Measurements from ENCODE around the gene CERS6. TPM values are rescaled to one million over a fixed set of nuclear protein-coding genes. Genes with fewer than 3 reads are reported as not detected.
"Not testable (repeated sequence)": the region's sequence is repeated elsewhere in the genome, so short reads cannot be mapped to it uniquely, and the experiment has no call there.

Gene CERS6
- polyA plus RNA-seq, 4 donors: 41.8 to 50.6 (median 47.4) TPM

DNA sequence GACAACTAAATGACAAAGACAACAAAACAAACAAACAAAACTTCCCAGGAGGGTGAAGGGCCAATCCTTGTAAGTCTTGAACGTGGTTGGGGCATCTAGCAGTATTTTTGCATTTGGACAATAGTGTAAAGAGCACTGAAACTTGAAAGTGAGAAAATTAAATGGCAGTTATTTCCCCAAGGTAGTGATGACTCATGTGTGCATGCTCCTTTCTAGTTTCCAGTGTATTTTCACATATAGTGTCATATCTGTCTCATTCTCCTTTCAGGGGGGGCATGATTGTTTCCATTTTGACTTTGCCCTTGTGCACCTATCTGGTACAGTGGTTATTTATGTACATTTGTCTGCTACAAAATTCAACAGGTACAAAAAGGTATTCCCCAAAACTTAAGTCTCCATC is 39.5 kb downstream of the CERS6 start:
- no peak for DNase-seq (ENCODE audit: low read depth in 4 of 4, low spot score in 2 of 4)

DNA sequence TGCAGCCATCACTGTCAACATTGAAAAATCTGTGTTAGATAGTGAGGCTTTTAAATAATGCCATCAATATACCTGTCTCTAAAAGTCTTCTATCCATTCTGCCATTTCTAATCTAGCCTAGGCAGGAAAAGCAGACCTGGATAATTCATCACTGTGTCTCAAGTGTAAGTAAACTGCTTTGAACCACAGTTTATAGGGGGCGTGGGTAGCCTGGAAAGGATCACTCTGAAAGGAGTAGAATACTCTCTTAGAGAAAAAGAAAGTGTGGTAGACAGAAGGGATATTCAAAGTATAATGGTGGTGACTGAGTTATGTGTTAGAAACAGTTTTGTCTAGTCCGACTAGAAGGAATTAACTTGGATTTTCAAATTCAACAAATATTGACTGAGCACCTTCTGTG is 40.8 kb downstream of the CERS6 start:
- DNase-seq (ENCODE audit: low read depth in 4 of 4, low spot score in 2 of 4): no peak

DNA sequence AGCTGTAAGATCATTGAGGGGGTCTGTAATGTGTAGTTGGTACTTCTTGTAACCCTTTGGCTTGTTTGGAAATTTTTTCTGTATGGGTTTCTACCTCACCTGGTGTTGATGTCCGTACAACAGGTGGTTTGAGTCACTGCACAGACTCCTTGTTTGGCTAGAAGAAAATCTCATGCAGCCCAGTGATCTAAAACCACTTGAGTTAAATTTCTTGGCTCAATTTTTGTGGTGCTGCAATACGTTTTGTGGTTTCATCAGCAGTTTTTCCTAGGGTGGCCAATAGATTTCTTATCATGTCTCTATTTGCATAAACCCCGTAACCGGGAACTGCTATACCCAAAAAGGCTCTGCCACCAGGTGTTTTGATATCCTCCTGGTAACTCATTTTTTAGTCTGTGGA is 43.4 kb downstream of the CERS6 start:
- DNase-seq (ENCODE audit: low read depth in 4 of 4, low spot score in 2 of 4): no peak

DNA sequence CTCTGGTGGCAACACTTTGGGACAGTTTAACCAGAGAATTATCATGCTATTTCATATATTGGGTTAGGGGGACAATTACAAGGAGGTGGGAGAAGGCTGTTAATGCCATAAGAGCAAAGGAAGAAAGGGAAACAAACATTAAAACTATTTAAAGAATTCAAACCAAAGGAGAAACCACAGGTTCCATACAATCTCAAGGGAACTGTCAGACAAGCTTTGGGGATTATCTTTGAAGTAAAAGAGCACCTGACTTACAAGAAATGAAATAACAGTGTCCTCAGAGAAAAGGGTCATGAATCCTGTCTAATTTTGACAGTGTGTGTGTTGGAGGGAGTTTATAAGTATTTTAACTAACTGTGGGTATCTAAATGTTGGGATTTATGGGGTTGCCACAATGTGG is 44.4 kb downstream of the CERS6 start:
- DNase-seq (ENCODE audit: low read depth in 4 of 4, low spot score in 2 of 4): no peak

DNA sequence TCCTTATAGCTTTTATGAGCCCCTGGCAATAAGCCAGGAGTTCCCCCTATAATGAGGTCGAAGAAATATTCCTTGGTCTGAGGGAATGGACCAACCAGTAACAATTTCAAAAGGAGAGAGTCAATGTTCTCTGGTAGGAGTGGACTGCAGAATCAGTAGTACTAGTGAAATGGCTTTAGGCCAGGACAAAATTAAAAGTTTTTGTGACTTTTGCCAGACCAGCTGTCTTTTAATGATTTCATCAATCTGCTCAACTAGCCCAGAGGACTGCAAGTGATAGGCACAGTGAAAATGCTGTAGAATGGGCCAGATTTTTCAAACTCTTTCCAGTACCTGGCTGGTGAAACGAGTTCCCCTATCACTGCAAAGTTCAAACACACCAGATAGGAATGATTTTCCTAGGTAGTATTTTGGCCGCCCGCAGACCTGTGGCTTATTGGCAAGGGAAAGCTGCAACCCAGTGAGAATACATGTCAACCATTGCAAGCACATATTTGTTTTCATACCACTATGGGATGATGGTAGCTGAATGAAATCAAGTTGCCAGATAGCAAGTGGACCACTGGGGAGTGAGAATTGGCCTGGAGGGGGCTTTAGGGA is 45.5 kb downstream of the CERS6 start:
- DNase-seq (ENCODE audit: low read depth in 4 of 4, low spot score in 2 of 4): no peak

DNA sequence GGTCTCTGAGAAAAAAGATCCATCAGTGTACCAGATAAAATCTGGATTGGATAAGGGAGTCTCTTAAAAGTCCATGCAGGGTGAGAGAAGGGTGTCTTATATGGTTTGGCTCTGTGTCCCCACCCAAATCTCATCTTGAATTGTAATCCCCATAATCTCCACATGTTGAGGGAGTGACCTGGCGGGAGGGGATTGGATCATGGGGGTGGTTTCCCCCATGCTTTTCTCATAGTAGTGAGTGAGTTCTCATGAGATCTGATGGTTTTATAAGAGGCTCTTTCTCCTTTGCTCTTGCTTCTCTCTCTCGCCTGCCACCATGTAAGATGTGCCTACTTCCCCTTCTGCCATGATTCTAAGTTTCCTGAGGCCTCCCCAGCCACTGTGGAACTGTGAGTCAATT is 46.8 kb downstream of the CERS6 start:
- DNase-seq (ENCODE audit: low read depth in 4 of 4, low spot score in 2 of 4): not testable (repeated sequence)

DNA sequence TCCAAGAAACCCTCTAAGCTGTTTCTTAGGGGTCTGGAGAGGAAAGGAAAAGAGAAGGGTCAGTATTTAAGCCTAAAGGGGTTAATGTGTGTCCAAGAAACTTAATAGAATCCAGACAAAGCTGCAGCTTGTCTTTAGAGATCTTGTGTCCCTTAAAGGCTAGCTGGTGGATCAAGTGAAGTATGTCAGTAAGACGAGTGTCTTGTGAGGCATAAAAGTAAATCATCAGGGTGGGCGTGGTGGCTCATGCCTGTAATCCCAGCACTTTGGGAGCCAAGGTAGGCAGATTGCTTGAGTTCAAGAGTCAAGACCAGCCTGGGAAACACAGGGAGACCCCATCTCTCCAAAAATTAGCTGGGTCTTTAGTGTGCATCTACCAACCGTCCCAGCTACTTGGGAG is 47.8 kb downstream of the CERS6 start:
- no peak for DNase-seq (ENCODE audit: low read depth in 4 of 4, low spot score in 2 of 4)

DNA sequence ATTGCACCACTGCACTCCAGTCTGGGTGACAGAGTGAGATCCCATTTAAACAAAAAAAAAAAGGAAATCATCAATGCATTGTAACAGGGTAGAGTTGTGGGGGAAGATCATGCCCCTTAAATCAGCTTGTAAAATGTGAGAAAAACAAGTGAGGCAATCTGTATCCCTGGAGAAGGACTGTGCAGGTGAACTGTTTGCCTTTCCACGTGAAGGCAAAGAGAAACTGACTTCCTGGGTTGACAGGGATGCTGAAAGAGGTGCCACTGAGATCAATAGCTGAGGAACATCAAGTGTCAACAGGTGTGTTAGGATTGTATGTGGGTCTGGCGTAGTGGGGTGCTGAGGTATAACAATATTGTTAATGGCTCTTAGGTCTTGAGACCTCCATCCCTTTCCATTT is 48.3 kb downstream of the CERS6 start:
- no peak for DNase-seq (ENCODE audit: low read depth in 4 of 4, low spot score in 2 of 4)

DNA sequence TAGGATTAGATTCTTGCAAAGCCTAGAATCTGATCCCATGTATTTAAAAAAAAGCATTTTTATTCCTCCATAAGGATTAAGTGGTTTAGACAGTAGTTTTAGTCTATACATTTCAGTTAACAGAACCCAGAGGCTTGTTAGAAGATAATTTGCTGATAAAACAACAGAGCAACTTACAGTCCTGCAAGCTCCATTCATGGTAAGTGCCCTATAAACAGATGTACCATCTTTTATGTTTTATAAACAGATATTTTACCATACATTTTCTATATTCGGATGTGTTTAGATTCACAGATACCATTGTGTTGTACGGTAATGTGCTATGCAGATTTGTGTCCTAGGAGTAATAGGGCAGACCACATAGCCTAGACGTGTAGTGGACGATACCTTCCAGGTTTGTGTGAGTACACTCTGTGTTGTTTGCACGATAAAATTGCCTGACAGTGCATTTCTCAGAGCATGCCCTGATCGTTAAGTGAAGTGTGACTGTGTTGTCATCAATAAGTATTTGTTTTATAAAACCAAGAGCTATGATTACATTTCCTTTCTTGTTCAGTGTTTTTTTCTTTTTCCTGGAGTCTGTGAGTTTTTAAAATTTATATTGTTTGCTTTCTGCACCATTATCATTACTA is 54.2 kb downstream of the CERS6 start:
- no peak for DNase-seq (ENCODE audit: low read depth in 4 of 4, low spot score in 2 of 4)

DNA sequence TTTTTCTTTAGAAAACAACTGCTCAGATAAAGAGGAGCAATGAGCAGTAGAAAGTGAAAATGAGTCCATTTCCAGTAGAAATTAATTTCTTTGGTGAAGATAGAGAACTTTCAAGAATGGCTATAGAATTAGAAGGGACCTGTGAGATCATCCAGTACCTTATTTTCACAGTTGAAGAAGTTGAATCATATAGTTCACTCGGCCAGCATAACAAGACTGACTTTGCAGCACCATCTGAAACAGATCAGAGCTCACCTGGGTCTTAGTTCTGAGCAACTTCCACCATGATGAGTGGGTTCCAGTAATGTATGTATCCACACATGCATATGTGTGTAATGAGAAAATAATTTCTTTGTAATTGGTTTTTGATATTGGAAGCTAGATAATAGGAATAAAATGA is 58.6 kb downstream of the CERS6 start:
- DNase-seq (ENCODE audit: low read depth in 4 of 4, low spot score in 2 of 4): no peak

DNA sequence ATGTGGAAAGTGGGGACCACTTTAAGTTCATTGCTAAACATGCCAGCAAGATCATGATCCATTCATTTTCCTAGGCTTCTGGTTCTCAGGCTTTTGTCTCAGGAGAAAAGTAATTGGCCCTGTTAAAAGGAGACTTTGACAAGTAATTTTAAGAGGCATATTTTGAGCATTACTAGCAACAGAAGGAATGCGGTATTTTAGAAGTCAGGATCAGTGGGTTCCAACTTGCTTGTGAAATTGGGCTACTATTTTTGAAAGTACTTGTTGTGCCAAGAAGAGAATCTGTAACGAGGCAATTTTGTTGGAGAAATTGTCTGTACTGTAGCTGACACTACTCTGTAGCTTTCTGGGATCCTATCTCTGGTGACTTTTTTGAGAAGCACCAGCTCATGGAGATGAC is 59.4 kb downstream of the CERS6 start:
- DNase-seq (ENCODE audit: low read depth in 4 of 4, low spot score in 2 of 4): no peak

DNA sequence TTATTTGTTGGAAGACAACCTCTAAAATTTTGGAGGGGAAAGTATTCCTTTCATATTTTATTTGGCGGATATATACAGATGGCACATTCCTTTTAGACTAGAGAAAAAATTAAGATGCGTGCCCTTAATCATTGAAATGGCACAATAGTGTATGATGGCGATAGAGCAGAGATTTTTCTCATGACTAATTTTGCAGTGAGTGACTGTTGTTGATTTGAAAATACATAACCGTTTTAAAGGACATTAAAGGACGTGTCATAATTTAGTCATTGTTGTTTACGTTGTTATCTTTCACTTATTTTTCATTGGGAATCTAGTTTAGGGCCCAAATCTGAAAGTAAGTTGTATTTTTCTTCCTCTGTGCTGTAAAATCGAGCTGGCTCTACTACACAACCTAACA is 61.7 kb downstream of the CERS6 start:
- DNase-seq (ENCODE audit: low read depth in 4 of 4, low spot score in 2 of 4): no peak

DNA sequence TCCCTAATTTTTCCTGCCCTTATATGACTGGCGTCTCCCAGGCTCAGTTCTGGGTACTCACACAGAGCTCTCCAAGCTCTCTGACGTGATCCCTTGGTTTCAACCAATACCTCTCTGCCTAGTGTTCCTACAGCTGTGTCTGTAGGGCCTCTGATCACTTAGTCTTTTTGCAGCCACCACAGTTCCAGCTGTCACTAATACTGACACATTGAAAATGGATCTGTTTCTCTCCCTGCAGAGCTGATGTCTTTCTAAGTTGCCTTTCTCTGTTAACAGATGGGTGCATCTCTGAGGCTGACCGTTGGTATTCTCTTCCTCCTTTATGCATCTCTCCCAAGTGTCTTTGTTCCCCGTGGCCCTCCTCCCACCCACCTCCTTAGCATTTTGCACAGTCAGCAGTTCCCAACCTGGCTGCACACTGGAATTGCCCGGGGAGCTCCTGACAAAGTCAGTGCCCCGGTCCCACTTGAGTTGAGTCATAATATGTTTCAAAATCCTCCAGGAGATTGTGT is 62.5 kb downstream of the CERS6 start:
- DNase-seq (ENCODE audit: low read depth in 4 of 4, low spot score in 2 of 4): no peak

DNA sequence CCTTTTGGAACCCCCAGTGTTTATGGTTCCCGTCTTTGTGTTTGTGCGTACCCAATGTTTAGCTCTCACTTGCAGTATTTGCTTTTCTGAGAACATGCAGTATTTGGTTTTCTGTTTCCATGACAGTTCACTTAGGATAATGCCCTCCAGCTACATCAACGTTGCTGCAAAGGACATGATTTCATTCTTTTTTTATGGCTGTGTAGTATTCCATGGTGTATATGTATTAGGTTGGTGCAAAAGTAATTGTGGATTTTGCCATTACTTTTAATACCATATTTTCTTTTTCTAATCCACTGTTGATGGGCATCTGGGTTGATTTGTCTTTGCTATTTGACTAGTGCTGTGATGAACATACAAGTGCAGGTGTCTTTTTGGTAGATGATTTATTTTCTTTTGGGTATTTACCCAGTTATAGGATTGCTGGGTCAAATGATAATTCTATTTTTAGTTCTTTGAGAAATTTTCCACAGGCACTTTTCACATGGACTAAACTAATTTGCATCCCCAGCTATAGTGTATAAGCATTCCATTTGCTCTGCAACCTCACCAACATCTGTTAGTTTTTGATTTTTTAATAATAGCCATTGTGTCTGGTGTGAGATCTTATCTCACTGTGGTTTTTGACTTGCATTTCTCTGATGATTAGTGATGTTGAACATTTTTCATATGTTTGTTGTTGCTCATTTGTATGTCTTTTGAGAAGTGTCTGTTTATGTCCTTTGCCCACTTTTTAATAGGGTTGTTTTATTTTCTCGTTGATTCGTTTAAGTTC is 63.6 kb downstream of the CERS6 start:
- DNase-seq (ENCODE audit: low read depth in 4 of 4, low spot score in 2 of 4): no peak

DNA sequence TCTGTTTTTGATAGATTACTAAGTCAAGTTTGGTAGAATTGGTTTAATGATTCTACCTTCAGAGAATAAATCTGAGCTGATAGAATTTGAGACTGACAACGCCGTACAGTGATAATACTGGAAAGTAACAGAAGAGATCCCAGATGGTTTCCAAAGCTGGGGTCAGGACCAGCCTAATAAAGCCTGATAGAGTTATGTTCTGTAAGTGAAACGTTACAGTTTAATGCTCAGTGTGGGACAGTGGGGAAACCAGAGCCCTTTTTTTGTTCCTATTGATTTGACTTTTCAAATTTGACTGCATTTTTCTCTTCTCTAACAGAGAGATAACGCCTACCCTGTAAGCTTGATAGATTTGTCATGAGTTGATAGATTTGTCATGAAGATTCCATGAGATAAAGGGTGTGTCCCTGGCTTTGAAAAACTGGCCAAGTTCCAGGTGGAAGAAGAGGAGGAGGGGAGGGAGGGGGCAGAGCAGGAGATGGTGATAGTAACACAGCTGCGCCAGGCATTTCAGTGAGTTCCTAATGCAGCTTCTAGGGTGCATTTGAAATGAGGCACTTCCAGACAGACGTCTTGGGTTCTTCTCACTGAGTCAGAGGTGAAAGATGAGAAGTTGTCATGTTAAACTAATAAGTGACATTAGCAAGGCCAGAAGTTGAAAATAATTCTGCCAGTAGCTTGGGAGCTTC is 65.1 kb downstream of the CERS6 start:
- DNase-seq (ENCODE audit: low read depth in 4 of 4, low spot score in 2 of 4): peak in 2 of 4 donors; percentile 49 to 52

DNA sequence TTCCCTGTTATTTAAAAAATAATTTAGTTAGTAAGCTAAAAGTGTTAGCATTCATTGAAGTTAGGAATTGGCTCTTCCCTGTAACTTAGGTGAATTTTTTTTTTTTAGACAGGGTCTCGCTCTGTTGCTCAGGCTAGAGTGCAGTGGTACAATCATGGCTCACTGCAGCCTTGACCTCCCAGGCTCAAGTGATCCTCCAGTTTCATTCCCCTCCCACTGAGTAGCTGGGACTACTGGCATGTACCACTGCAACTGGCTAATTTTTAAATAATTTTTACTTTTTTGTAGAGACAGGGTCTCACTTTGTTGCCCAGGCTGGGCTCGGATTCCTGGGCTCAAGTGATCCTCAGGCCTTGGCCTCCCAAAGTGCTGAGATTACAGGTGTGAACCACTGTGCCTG is 66.4 kb downstream of the CERS6 start:
- no peak for DNase-seq (ENCODE audit: low read depth in 4 of 4, low spot score in 2 of 4)

DNA sequence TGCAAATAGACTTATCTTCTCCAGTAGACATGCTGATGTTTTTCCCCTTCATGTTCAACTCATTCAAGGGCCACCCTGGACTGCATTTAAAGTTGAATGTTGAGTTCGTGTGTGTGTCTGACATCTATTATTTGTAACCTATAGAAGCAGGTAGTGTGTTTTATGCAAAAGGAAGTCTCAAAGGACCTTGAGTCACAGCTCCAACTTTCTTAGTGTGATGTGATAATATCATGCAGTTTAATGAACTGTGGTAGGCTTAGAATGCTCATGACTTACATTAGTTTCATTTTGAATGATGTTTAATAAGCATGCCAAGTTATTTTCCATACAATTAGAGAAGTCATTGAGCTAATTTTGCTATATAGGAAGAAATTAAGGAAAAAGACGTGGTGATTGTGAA is 67.9 kb downstream of the CERS6 start:
- no peak for DNase-seq (ENCODE audit: low read depth in 4 of 4, low spot score in 2 of 4)

DNA sequence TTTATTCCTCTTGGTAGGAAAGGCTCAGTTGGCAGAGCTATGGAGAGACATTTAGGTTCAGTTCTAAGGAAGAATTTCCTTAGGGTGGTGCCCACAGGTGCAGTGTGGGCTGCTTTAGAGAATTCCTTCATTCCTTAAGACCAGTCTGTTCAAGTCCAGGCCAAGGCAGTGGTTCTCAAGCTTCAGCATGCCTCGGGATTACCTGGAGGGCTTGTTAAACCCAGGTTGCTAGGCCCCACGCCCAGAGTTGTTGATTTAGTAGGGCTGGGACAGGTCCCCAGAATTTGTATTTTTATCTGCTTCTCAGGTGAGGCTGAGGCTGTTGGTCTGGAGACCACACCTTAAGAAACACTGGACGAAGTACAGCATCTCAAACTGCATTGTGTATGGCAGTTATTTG is 68.9 kb downstream of the CERS6 start:
- DNase-seq (ENCODE audit: low read depth in 4 of 4, low spot score in 2 of 4): no peak

DNA sequence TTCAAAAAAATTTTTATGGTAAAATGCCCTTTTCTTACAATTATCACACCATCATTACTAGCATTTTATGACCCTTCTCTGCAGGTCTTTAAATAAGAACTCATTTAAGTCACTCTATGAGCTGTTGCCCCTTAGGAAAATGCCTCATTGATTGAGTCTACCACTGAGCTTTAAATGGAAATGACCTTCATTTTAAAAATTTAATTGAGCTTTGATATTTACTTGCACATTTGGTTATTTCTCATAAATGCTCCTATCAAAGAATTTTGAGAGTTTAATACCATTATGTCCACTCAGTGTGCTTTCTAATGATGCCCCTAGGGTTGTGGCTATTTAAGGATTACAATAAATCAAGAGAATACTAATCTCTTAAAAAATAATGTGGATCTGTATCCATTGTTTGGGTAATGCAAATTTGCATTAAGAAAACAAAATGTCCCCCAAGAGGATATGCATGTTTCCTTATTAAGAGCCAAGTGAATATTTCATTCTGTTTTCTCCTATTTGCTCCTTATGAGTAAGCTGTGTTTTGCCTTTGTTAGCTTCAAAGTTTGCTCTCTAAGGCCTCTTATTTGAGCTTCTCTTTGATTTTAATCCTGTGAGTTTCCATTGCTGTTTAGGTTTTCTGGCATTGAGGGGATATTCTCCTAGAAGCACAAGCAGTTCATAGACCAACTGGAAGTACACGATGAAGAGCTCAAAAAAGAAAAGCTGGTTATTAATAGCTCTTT is 69.8 kb downstream of the CERS6 start:
- no peak for DNase-seq (ENCODE audit: low read depth in 4 of 4, low spot score in 2 of 4)

DNA sequence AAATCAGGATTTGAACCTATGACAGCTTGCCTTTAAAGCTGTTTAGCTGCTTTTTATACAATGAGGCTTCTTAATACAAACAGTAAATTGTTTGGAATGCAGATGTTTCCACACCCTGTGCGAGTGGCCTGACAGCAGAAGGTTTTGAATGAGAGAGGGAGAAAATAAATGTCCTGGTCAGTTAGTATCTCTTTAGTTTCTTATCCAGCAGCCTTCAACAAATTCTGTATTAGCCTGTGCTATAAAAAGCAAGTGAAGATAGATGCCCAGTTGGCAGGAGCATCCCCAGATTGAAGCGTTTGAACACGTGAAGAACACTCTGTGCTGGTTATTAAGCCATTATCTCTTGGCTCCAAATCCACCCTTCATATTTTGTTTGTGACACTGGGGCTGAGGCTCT is 70.6 kb downstream of the CERS6 start:
- no peak for DNase-seq (ENCODE audit: low read depth in 4 of 4, low spot score in 2 of 4)

DNA sequence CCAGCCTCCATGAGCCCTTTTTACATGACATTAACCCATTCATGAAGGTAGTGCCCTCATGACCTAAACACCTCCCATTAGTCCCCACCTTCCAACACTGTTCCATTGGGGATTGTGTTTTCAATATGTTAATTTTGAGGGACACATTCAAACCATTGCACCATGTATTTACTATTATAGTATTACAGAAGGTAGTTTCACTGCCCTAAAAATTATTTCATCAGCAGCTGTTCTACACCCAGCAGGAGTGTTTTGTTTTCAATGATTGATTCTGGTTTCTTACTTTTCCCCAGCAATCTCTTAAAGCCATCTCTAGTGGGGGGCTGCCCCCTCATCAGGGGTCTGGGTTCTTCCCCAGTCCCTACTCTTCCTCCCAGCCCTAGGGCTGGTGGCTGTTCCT is 71.9 kb downstream of the CERS6 start:
- DNase-seq (ENCODE audit: low read depth in 4 of 4, low spot score in 2 of 4): no peak
